RPMI8226 (cell line): ENCODE results near the gene RNF13.
"Not testable (repeated sequence)": the region's sequence is repeated elsewhere in the genome, so short reads cannot be mapped to it uniquely, and the experiment has no call there.

Experiments used
- DNase-seq: peaks from one replicate; pipeline ENCODE4 v3.0.0-alpha.2; 2015

Gene RNF13

DNA sequence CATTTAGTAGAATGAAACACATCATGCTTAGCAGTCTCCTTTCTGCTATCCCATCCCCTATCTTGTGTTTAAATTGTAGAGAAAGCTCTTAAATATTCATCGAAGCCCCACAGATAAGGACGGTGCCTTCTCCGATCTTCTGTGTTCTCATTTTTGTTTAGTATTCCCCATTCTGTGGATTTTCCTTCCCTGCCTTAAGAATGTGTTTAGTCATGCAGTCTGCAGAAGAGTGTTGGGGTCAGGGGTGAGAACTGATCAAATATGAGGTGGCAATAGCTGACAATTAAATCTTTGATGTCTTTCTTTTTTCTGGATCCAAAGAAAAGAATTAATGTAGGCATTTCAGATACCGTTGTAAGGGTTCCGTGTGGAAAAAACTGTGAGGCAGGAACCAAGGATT, 11.4 kb upstream of the RNF13 start:
- DNase-seq = no peak

DNA sequence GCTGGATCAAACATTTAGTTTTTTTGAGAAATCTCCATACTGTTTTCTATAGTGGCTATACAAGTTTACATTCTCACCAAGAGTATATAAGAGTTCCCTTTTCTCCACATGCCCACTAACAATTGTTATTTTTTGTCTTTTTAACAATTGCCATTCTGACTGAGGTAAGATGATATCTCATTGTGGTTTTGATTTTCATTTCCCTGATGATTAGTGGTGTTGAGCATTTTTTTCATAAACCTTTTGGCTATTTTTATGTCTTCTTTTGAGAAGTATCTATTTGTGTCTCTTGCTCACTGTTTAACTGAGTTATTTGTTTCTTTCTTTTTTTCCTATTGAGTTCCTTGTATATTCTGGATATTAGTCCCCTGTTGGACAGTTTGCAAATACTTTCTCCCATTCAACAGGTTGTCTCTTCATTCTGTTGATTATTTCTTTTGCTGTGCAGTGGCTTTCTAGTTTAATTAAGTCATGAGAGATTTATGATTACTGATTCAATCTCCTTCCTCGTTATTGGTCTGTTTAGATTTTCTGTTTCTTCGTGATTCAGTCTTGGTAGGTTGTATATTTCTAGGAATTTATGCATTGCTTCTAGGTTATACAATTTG, 6.7 kb upstream of the RNF13 start:
- DNase-seq = no peak

- peak; percentile 83 for DNase-seq
These were observed 4.7 kb upstream of the RNF13 start for GRCh38 chr3:149808209-149808829.

DNA sequence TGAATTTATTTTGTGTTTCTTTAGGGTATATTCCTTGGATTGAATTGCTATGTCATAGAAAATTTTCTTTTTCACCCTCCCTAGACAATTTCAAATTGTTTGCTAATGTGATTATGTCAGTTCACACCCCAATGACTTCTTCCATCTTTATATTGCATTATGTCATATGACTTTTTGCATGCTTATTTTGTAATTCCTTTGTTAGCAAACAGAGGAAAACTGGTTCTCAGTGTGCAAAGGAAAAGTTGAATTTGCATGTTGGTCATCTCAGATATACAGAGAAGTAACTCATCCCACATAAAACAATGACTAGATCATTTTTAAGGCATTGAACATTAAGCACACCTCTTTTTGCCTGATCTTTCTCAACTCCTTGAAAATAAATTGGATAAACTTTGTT, 3.3 kb upstream of the RNF13 start:
- no peak for DNase-seq

GRCh38 chr3:149810846-149811245, 2.2 kb upstream of the RNF13 start:
- no peak for DNase-seq

- no peak for DNase-seq
These were observed 830 bp upstream of the RNF13 start for GRCh38 chr3:149812165-149812605.

- DNase-seq = peak; percentile 57
These were observed 609 bp downstream of the RNF13 start for GRCh38 chr3:149813367-149814281.

GRCh38 chr3:149815321-149815720, 2.3 kb downstream of the RNF13 start:
- DNase-seq = peak; percentile 27

DNA sequence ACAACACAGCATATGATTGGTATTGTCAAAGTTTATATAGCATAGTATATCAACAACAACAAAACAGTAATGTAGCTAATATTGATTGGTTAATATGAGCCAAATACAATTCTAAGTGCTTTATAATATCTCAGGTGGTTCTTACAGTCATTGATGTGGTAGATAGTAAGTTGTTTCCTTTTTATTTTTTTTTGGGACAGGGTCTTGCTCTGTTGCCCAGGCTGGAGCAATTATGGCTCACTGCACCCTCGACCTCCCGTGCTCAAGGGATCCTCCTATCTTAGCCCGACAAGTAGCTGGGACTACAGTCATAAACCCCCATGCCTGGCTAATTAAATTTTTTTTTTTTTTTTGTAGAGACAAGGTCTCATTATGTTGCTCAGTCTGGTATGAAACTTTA, 2.7 kb downstream of the RNF13 start:
- DNase-seq = no peak

DNA sequence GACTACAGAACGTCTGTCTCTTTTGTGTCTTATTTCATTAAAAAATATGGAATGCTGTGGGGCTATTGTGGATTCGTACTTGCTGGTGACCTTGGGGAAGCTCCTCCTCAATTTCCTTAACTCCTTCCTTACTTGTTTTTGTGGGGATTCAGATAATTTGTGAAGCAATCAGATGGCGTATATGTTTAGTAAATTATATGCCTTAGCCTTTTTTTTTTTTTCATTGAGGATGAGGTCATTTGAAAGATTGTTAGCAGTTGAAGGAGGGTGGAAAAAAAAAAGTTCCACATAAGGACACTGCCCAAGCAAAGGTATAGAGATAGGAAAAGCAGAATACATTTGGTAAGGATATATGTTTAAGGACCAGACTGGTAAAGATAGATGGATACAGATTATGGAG, 3.3 kb downstream of the RNF13 start:
- no peak for DNase-seq

GRCh38 chr3:149816986-149817385, 4.0 kb downstream of the RNF13 start:
- no peak for DNase-seq

DNA sequence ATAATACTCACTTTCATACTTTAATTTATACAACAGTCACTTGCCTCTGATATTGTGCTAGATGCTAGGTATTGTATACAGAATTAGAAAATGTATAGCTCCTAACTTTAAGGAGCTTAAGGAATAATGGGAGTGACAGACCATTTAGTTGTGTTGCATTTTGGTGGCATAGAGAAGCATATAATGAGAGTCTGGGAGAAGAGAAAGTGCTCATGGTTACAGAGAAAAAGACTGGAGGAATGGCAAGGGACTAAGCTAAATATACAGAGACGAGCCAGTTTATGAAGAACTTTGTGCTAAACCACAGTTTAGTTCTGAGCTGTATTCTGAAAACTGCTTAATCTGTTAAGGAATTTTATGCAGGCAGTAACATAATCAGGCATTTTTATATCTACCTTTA, 6.4 kb downstream of the RNF13 start:
- DNase-seq = no peak

GRCh38 chr3:149820183-149820582, 7.2 kb downstream of the RNF13 start:
- DNase-seq = no peak

DNA sequence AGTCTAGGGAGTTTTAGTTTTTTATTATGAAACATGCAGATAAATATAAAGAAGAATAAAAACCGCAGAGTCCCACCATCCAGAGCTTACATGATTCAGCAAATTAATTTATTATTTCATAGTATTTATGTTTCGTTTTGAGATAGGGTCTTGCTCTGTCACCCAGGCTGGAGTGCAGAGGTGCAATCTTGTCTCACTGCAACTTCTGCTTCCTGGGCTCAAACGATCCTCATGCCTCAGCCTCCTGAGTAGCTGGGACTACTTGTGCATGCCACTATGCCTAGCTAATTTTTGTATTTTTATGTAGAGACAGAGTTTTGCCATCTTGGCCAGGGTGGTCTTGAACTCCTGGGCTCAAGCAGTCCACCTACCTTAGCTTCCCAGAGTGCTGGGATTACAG, 13.6 kb downstream of the RNF13 start:
- no peak for DNase-seq

GRCh38 chr3:149828390-149828789, 15.4 kb downstream of the RNF13 start:
- no peak for DNase-seq

DNA sequence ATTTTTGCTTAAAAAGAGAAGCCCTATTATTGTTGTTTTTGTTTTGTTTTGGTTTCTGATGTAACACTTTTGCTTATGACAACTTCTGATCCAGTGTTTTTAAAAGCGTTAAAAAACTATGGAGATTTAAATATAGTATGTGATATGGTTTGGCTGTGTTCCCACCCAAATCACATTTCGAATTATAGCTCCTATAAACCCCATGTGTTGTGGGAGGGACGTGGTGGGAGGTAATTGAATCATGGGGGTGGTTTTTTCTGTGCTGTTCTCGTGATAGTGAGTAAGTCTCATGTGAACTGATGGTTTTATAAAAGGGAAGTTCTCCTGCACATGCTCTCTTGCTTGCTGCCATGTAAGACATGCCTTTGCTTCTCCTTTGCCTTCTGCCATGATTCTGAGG, 16.6 kb downstream of the RNF13 start:
- DNase-seq = not testable (repeated sequence)

GRCh38 chr3:149830902-149831301, 17.9 kb downstream of the RNF13 start:
- no peak for DNase-seq

DNA sequence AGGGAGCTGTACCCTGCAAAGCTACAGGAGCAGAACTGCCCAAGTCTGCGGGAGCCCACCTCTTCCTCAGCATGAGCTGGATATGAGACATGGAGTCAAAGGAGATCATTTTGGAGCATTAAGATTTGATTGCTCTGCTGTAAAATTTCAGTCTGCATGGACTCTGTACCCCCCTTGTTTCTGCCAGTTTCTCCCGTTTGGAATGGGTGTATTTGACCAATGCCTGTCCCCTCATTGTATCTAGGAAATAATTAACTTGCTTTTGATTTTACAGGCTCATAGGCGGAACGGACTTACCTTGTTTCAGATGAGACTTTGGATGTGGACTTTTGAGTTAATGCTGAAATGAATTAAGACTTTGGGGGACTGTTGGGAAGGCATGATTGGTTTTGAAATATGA, 18.3 kb downstream of the RNF13 start:
- DNase-seq = no peak

GRCh38 chr3:149832086-149832485, 19.1 kb downstream of the RNF13 start:
- no peak for DNase-seq

DNA sequence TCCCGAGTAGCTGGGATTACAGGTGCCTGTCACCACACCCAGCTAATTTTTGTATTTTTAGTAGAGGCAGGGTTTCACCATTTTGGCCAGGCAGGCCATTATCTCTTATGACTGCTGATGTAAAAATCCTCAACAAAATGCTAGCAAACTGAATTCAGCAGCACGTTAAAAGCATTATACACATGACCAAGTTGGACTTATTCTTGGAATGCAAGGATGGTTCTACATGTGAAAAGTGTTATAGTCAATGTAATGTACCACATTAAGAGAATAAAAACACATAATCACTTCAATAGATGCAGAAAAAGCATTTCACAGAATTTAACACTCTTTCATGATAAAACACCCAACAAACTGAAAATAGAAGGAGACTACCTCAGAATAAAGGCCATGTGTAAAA, 20.2 kb downstream of the RNF13 start:
- no peak for DNase-seq

- not testable (repeated sequence) for DNase-seq
These were observed 25.5 kb downstream of the RNF13 start for GRCh38 chr3:149838491-149838890.

GRCh38 chr3:149839469-149839868, 26.5 kb downstream of the RNF13 start:
- DNase-seq = not testable (repeated sequence)

GRCh38 chr3:149839896-149840295, 26.9 kb downstream of the RNF13 start:
- no peak for DNase-seq

GRCh38 chr3:149843502-149843901, 30.5 kb downstream of the RNF13 start:
- no peak for DNase-seq
